ACC112 (cell line): ENCODE measurements around the gene PDE3A.
A peak's percentile ranks its signal among the peaks of the same experiment; 100 is the strongest.
"Not testable (repeated sequence)": the region's sequence is repeated elsewhere in the genome, so short reads cannot be mapped to it uniquely, and the experiment has no call there.

Experiments used
- H2AFZ ChIP-seq: fragments of 200-600 bp; sonication (generic); one replicate; pipeline ENCODE4 v1.6.0; 2017; ENCODE audit warnings: antibody characterized with exemption, low read length; ENCODE audit not compliant: unreplicated experiment
- H3K27ac ChIP-seq: fragments of 200-600 bp; sonication (generic); 2 replicates; pipeline ENCODE4 v1.5.1; 2014; ENCODE audit warnings: low read depth, mild to moderate bottlenecking, antibody characterized with exemption, low read length, moderate library complexity
- H3K27me3 ChIP-seq: fragments of 200-600 bp; sonication (generic); 2 replicates; pipeline ENCODE4 v1.6.1; 2014; ENCODE audit warnings: mild to moderate bottlenecking, antibody characterized with exemption, low read length, moderate library complexity, mixed read lengths; ENCODE audit not compliant: insufficient read depth
- H3K36me3 ChIP-seq: fragments of 200-600 bp; sonication (generic); 2 replicates; pipeline ENCODE4 v1.6.1; 2016; ENCODE audit warnings: mild to moderate bottlenecking, antibody characterized with exemption, low read length, moderate library complexity, mixed read lengths; ENCODE audit not compliant: insufficient read depth
- H3K4me1 ChIP-seq: fragments of 200-600 bp; sonication (generic); one replicate; pipeline ENCODE4 v1.6.1; 2016; ENCODE audit warnings: low read length, mixed read lengths; ENCODE audit not compliant: insufficient read depth, unreplicated experiment, control insufficient read depth
- H3K4me3 ChIP-seq: fragments of 200-600 bp; sonication (generic); 2 replicates; pipeline ENCODE4 v1.5.1; 2014; ENCODE audit warnings: mild to moderate bottlenecking, low read depth, low read length
- H3K79me2 ChIP-seq: fragments of 200-600 bp; sonication (generic); one replicate; pipeline ENCODE4 v1.6.0; 2016; ENCODE audit warnings: low read length; ENCODE audit not compliant: control insufficient read depth, unreplicated experiment, insufficient read depth

PDE3A gene

GRCh38 chr12:20374795-20375194 lies 6.5 kb downstream of the PDE3A start:
- no peaks in the 10 kb centered on the region for H3K36me3 ChIP-seq

GRCh38 chr12:20375560-20375959 lies 7.2 kb downstream of the PDE3A start:
- H3K27ac ChIP-seq: no peak overlapping the region
- peaks cover 58% of the 10 kb centered on the region for H3K79me2 ChIP-seq

More at GRCh38 chr12:20374795-20375194, 6.5 kb downstream of the PDE3A start:
- Histone ChIP-seq H3K79me2 (peaks cover 58% of the 10 kb centered on the region), H3K27ac (no peak overlapping the region), H3K27me3 (no peaks in the 10 kb centered on the region), H2AFZ (no peak overlapping the region), H3K4me1 (peaks cover 49% of the 10 kb centered on the region), H3K4me3 (no peak overlapping the region)

GRCh38 chr12:20376984-20377383 lies 8.6 kb downstream of the PDE3A start:
- H3K4me1 ChIP-seq: peaks cover 52% of the 10 kb centered on the region
- H3K79me2 ChIP-seq: peaks cover 53% of the 10 kb centered on the region
- no peaks in the 10 kb centered on the region for H3K27me3 ChIP-seq
- no peak overlapping the region for H3K4me3 ChIP-seq
- H3K36me3 ChIP-seq: no peaks in the 10 kb centered on the region
- H3K27ac ChIP-seq: no peak overlapping the region
- no peak overlapping the region for H2AFZ ChIP-seq

More at GRCh38 chr12:20375560-20375959, 7.2 kb downstream of the PDE3A start:
- Histone ChIP-seq H3K36me3 (no peaks in the 10 kb centered on the region), H3K4me1 (peaks cover 56% of the 10 kb centered on the region), H3K4me3 (no peak overlapping the region), H2AFZ (peak overlapping the region; percentile 13), H3K27me3 (no peaks in the 10 kb centered on the region)

- H3K4me1 ChIP-seq: peaks cover 45% of the 10 kb centered on the region
- no peak overlapping the region for H3K4me3 ChIP-seq
- no peaks in the 10 kb centered on the region for H3K27me3 ChIP-seq
- no peak overlapping the region for H3K27ac ChIP-seq
- H3K36me3 ChIP-seq: no peaks in the 10 kb centered on the region
- peaks cover 45% of the 10 kb centered on the region for H3K79me2 ChIP-seq
- H2AFZ ChIP-seq: peak overlapping the region; percentile 72
Measured at GRCh38 chr12:20377750-20378149, 9.4 kb downstream of the PDE3A start.

DNA sequence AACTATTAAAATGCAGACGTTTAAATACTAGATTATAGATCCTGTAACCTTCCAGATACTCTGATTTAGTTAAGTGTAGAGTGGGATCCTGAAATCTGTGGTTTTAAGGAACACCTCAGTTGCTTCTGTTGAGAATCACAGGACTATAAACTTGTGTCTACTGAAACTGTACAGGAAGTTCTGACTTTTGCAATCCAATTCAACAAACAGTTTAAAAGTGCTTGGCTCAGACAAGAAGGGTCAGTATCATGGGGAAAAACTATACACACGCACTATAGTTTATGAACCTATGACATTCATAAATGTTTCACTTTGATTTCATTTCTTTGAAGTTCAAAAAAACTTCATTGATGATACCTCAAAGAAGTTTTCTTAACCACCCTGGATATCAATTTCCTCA lies 13.8 kb downstream of the PDE3A start:
- Histone ChIP-seq H2AFZ (peak overlapping the region; percentile 56), H3K36me3 (no peaks in the 10 kb centered on the region; the same call in 1 of the 2 replicates), H3K27me3 (no peaks in the 10 kb centered on the region), H3K79me2 (peaks cover 22% of the 10 kb centered on the region), H3K4me3 (no peak overlapping the region), H3K4me1 (peaks cover 32% of the 10 kb centered on the region), H3K27ac (no peak overlapping the region)

DNA sequence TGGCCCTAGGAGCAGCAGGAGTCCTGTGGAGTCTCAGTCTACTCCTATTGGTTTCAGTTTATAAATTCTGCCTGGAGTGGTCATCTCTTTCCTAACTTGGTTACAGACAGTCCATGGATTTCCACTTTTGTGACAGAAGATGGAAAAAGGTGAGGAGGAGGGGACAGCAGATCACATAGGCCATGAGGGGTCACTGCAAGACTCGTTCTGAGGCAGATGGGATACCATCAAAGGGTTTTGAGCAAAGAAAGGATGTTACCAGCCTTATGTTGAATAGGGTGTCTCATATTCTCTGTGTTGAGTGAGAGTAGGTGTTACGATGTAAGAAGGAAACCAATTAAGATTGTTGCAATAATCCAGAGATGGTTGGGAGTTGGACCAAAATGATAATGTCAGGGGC lies 15.3 kb downstream of the PDE3A start:
- Histone ChIP-seq H3K27me3 (no peaks in the 10 kb centered on the region), H3K4me3 (peak overlapping the region; percentile 40; the same call in 1 of the 2 replicates), H3K36me3 (no peaks in the 10 kb centered on the region; the same call in 1 of the 2 replicates), H2AFZ (peak overlapping the region; percentile 44), H3K79me2 (peaks cover 17% of the 10 kb centered on the region), H3K27ac (no peak overlapping the region), H3K4me1 (peaks cover 24% of the 10 kb centered on the region)

GRCh38 chr12:20384836-20385235 lies 16.5 kb downstream of the PDE3A start:
- H2AFZ ChIP-seq, H3K4me3 ChIP-seq, H3K27me3 ChIP-seq, H3K27ac ChIP-seq, H3K36me3 ChIP-seq: not testable (repeated sequence)
- H3K4me1 ChIP-seq: peaks cover 14% of the 10 kb centered on the region
- H3K79me2 ChIP-seq: peaks cover 18% of the 10 kb centered on the region

DNA sequence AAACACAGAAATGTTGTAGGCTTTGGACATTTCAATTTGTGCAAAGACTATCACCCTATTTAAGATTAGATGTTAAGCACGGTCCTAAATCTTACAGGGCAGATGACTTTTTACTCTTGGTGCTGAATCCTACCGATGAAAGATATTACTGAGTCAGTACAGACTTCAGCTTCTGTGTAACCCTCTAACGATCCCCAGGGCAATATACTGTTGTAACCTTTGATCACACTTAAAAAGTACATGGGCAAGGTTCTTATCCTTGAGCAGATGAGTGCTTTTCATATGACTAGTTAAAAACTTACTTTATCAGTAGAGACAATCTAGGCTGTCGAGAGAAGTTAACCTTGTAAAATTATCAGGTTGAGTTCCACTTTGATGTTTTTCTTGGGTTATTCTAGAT lies 22.5 kb downstream of the PDE3A start:
- H3K4me3 ChIP-seq: no peak overlapping the region
- peaks cover 7% of the 10 kb centered on the region for H3K79me2 ChIP-seq
- H3K36me3 ChIP-seq: no peaks in the 10 kb centered on the region
- no peak overlapping the region for H3K27ac ChIP-seq
- H2AFZ ChIP-seq: no peak overlapping the region
- H3K4me1 ChIP-seq: no peaks in the 10 kb centered on the region
- no peaks in the 10 kb centered on the region for H3K27me3 ChIP-seq

DNA sequence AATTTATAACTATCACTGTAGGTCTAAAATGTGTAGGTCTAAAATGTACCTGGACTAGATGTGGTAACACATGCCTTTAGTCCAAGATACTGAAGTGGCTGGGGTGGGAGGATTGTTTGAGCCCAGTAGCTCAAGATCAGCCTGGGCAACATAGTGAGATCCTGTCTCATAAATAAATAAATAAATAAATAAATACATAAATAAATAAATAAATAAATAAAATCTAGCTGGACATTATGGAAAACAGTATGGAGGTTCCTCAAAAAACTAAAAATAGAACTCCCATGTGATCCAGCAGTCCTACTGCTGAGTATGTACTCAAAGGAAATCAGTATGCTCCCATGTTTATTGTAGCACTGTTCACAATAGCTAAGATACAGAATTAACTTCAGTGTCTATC lies 24.0 kb downstream of the PDE3A start:
- no peak overlapping the region for H3K27ac ChIP-seq
- H3K36me3 ChIP-seq: no peaks in the 10 kb centered on the region
- no peaks in the 10 kb centered on the region for H3K27me3 ChIP-seq
- no peaks in the 10 kb centered on the region for H3K4me1 ChIP-seq
- H2AFZ ChIP-seq: no peak overlapping the region
- no peak overlapping the region for H3K4me3 ChIP-seq
- peaks cover 7% of the 10 kb centered on the region for H3K79me2 ChIP-seq

DNA sequence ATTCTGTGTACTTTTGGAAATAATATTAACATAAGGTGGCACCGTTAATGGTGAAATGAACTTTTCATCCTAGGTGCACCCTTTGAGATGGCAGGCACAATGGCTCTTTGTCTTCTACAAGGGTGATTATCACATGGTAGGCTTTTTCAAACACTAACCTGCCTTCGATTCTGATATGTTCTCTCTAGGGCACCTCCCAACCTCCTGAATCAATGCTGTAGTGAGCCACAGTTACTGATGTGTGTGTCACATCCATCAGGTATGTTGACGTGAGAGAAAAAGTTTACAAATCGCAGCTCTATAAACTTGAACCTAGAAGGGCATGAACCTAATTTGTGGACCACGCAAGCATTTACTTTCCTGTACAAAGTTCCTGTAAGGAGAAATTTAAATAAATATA lies 25.4 kb downstream of the PDE3A start:
- Histone ChIP-seq H3K27me3 (no peaks in the 10 kb centered on the region), H3K27ac (no peak overlapping the region), H3K36me3 (no peaks in the 10 kb centered on the region), H2AFZ (peak overlapping the region; percentile 39), H3K4me1 (no peaks in the 10 kb centered on the region), H3K79me2 (peaks cover 5% of the 10 kb centered on the region), H3K4me3 (no peak overlapping the region)

GRCh38 chr12:20395791-20396550 lies 27.6 kb downstream of the PDE3A start:
- Histone ChIP-seq H3K36me3 (no peaks in the 10 kb centered on the region), H3K4me1 (no peaks in the 10 kb centered on the region), H2AFZ (no peak overlapping the region), H3K27me3 (no peaks in the 10 kb centered on the region), H3K79me2 (peaks cover 3% of the 10 kb centered on the region), H3K27ac (no peak overlapping the region), H3K4me3 (no peak overlapping the region)
